Urothelium cell line (cell line): Measurements from ENCODE around the gene PLCZ1.
A peak's percentile ranks its signal among the peaks of the same experiment; 100 is the strongest.
"Not testable (repeated sequence)": the region's sequence is repeated elsewhere in the genome, so short reads cannot be mapped to it uniquely, and the experiment has no call there.

Experiments
- DNase-seq: peaks from one replicate; pipeline ENCODE4 v3.0.0; 2011; ENCODE audit warnings: low spot score, mixed read lengths
- FAIRE-seq: peaks from 2 replicates; lab custom pipeline; 2011; peaks lifted over from hg19 to GRCh38; lab: Jason Lieb, UNC

The PLCZ1 gene

GRCh38 chr12:18737819-18738218 lies at the start of gene PLCZ1, which contains the start of gene CAPZA3:
Gene PLCZ1 (minus strand): TSS chr12:18738012. CDS start chr12:18737371, 641 bp downstream.
Gene CAPZA3 (plus strand): TSS chr12:18738119. CDS start chr12:18738269, 150 bp downstream.
- no peak for DNase-seq

GRCh38 chr12:18785465-18785864 lies 47.7 kb upstream of the PLCZ1 start:
- FAIRE-seq, DNase-seq: not testable (repeated sequence)

More at GRCh38 chr12:18737819-18738218, at the start of gene PLCZ1, which contains the start of gene CAPZA3:
- FAIRE-seq = no peak

DNA sequence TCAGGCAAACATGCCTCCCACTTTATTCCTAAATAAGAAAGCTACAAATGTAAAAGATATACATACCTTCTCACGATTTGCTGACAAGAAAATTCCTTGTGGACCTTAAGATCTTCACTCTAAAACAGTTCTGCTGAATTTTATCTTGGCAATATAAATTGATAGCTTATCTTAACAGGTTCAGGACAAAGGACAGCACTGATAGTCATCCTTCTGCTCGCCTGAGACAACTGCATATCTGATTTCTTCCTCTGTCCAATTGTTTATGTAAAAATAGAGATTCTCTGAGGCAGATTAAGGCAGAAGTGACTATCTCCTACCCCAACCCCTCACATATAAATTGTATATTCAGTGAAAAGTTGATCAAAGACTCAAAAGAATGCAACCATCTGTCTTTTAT lies 45.0 kb upstream of the PLCZ1 start:
- DNase-seq (no peak), FAIRE-seq (no peak)

DNA sequence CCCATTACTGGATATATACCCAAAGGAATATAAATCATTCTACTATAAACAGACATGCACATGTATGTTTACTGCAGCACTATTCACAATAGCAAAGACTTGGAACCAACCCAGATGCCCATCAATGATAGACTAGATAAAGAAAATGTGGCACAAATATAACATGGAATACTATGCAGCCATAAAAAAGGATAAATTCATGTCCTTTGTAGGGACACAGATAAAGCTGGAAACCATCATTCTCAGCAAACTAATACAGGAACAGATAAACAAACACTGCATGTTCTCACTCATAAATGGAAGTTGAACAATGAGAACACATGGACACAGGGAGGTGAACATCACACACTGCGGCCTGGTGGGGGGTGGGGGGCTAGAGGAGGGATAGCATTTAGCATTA lies 28.7 kb upstream of the PLCZ1 start:
- FAIRE-seq, DNase-seq: not testable (repeated sequence)

DNA sequence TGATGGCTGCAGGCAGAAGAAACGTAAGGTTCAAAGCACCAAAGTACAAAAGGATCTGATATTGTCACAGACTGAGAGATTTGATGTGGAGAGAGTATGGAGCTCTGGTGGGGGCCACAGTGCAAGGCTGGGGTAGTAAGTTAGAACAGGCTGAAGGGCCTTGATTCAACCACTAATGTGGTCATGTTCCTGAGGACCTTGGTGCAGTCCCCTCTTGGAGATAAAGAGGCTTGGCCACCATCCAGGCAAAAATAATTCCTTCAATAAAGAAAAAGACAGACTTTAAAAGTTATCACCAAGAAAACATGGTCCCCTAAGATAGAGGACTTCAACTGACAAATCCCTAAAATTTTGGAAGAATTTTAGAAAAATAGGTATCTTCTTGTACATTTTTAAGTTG lies 17.5 kb upstream of the PLCZ1 start:
- no peak for DNase-seq
- no peak for FAIRE-seq

GRCh38 chr12:18754124-18754707 lies 16.4 kb upstream of the PLCZ1 start:
- FAIRE-seq (no peak), DNase-seq (no peak)

DNA sequence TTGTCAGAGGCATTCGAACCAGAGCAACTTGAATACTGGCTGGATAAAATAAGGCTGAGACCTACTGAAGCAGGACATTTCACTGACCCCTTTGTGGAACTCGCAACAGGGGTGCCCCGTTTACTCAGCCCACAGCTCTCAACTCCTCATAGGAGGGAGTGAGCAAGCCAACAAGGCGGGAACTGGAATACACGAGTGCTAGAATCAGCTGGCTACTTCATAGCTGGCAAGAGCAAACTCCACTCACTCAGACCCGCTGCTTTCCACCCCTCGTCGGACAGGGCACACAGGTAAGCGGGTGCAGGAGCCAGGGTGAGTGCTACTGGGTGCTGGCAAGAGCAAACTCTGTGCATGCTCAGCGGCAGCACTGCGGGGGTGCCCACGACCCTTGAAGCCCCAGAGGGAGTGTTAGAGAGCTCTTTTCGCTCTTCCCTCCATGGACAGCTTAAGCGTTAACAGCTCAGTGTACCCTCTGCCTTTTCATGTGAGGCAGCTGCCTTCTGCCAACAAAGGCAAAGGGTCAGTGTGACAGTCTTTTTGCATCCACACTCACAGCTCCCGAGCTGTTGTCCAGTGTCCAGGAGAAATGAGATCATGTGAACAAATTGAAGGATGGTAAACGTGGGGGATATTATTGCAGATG lies 15.8 kb upstream of the PLCZ1 start:
- DNase-seq (no peak), FAIRE-seq (no peak)

DNA sequence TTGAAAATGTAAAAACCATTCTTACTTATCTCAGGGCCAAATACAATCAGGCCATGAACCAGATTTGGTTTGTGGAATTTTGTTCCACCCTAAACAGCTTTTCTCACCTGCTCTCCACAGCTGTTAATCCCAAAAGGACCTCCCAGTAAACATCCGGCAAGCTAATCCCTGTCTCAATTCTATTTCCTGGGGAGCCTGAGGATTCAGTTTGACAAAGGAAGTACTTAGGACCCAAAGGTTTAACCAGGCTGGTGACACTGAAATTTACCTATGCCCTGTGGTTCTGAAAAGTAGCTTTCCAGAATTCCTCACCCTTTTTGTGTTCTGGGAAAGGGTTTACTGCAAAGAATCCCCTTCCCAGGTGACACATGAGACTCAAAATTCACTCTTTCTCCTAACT lies 15.1 kb upstream of the PLCZ1 start:
- DNase-seq (peak; percentile 12), FAIRE-seq (no peak)

GRCh38 chr12:18752280-18752920 lies 14.6 kb upstream of the PLCZ1 start:
- DNase-seq = peak; percentile 52
- no peak for FAIRE-seq

DNA sequence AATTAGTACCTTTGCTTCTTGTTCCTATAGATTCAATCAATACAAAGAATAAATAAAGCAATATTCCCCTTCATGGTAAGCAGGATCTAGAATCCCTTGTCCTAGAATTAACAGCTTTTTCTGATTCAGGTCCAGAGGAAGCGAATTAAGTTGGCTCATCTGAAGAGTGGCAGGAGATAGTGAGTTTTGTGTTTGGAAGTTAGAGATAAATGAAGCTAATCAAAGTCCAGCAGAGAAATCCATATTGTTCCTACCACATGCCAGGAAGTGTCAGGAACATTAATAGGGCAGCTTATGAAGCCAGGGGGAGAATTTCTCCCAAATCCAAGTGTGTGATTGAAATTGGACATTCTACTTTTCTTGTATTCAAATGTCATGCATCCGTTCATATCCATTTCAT lies 14.1 kb upstream of the PLCZ1 start:
- FAIRE-seq (no peak), DNase-seq (no peak)

DNA sequence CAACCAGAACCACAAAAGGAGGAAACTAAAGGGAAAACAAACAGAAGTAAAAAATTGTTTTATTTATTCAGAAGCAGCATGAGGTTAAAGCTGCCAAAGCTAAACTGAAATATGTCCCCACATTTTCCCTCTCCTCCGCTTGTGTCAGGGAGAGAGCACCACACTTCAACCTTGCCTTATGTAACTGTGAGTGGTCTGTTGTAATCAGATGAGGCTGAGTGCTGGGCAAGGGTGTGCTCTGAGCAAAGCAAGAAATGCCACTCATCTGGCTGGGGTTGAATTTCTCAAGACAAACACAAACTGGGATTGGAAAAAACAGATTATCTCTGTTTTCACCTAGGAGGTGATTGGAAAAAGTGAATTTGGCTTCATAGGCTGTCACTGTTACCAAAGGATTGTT lies 12.3 kb upstream of the PLCZ1 start:
- DNase-seq = no peak
- no peak for FAIRE-seq

DNA sequence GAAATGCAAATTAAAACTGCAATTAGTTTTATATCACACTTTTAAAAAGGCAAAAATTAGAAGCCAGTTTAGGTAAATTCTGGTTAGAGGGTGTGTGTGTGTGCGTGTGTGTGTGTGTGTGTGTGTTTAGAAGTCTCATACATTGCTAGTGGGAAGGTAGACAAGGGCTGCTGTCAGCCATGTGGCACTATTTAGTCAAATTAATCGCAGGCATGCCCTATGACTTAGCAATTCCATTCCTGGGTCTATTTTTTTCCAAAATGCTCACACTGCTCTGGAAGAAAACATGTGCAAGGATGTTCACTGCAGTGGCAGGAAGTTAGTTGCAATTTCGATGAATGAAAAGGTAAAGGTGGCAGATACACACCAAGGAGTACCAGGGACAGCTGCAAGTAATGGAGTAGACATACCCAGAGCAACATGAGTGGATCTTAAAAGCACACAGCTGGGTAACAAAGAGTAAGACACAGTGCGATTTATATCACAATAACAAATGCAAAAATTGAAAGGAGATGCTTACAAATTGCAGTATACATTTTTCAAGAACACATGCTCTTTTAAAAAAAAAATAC lies 11.7 kb upstream of the PLCZ1 start:
- DNase-seq (no peak), FAIRE-seq (no peak)

DNA sequence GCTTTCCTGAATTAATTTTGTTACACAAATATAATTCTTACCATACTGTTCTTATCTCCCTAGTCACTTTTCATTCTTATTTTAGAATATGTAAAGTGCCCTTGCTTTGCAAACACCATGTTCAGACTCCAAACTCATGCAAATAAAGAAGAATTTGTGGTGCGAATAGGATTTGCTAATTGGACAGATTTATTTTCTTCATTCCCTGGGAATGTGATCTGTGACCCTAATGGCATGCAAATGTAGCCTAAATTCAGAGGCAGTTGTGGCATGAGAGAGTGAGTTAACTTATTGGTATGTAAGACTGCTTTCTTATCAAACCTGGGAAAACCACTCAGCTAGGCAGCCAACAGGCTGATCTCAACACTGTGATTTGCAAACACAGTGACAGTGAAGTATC lies 10.1 kb upstream of the PLCZ1 start:
- DNase-seq (peak; percentile 37), FAIRE-seq (no peak)

DNA sequence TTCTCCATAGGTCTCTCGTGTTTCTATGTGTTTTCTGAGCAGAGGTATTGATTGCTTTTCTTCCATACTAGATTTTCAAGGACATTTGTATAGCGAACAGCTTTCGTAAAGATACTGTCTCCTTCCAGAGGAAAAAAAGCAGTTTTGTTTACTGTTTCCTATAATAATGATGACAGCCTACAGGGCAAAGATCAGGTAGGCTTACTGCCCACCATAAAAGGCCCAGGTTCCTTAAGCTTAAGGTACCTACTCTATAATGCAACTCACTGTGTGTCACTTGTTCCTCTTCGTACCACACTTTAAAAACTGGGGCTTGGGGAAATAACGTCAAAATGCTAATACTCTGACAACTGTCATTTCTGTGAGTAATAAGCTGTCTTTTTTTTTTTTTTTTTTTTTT lies 6.7 kb downstream of the PLCZ1 start:
- FAIRE-seq (no peak), DNase-seq (no peak)

- peak; percentile 40 for FAIRE-seq
- DNase-seq = peak; percentile 47
Observed at GRCh38 chr12:18723752-18724151, 14.1 kb downstream of the PLCZ1 start.

- no peak for FAIRE-seq
- DNase-seq = no peak
Observed at GRCh38 chr12:18721452-18721851, 16.4 kb downstream of the PLCZ1 start.

GRCh38 chr12:18720690-18721089 lies 17.1 kb downstream of the PLCZ1 start:
- FAIRE-seq (no peak), DNase-seq (no peak)

GRCh38 chr12:18719922-18720510 lies 17.8 kb downstream of the PLCZ1 start:
- FAIRE-seq (no peak), DNase-seq (no peak)

DNA sequence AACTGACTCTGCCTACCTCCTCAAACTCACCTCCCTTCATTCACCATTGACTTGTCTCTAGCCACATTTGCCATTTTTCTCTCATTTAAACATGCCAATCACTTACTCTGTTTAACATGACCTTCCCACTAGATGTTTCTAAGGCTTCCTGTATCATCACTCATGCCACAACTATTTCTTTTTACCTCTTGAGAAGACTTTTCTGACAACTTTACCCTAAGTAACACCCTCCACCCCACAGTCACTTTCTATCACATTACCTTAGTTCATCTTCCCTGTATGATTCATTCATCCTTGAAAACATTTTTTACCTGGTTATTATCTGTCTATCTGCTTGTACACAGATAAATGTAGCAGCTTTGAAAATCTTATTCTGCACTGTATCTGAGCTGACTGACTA lies 19.4 kb downstream of the PLCZ1 start:
- no peak for FAIRE-seq

DNA sequence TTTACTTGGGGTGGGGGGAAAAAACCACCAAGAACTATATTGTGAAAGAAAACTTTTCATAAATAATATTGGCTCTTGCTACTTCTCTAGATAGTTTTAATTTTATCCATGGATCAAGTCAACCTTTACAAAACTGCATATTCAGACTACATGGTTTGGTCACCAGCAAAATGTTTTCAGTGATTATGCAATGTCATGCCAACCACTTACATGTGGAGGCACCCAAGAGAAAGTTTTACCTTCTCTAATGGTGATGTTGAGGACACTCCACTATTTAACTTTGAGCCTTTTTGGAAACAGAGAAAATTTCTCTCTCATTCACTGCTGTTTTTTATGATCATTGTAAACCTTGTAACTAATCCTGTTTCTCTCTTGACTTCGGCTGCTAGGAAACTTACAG lies 21.6 kb downstream of the PLCZ1 start:
- FAIRE-seq = no peak

More for the DNA sequence above, 19.4 kb downstream of the PLCZ1 start:
- no peak for DNase-seq

DNA sequence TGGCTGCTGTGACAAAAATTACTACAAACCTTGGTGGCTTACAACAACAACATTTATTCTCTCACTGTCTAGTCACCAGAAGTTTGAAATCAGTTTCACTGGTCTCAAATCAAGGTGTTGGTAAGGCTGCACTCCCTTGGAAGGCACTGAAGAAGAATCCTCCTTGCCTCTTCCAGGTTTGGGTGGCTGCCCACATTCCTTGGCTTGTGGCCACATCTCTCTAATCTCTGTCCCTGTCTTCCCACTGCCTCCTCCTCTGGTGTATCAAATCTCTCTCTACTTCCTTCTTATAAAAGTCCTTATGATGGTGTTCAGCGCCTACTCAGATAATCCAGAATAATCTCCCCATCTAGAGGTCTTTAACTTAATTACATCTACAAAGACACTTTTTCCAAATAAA lies 31.0 kb downstream of the PLCZ1 start:
- FAIRE-seq (no peak), DNase-seq (no peak)

More for the DNA sequence above, 21.6 kb downstream of the PLCZ1 start:
- no peak for DNase-seq
